ENCODE measurements around the gene UNC13A. TPM values are rescaled to one million over a fixed set of nuclear protein-coding genes. Genes with fewer than 3 reads are reported as not detected.
"Not testable (repeated sequence)": the region's sequence is repeated elsewhere in the genome, so short reads cannot be mapped to it uniquely, and the experiment has no call there.

Gene UNC13A
- total RNA-seq, 2 donors from 2014 or later: 0.24 to 0.28 TPM

DNA sequence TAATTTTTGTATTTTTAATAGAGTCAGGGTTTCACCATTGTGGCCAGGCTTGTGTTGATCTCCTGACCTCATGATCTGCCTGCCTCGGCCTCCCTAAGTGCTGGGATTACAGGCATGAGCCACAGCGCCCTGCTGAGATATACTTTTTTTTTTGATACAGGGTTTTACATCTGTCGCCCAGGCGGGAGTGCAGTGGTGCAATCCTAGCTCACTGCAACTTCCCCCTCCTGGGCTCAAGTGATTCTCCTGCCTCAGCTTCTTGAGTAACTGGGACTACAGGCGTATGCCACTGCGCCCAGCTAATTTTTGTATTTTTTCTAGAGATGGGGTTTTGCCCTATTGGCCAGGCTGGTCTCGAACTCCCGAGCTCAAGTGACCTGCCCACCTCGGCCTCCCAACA lies 130.7 kb downstream of the UNC13A start:
- intact Hi-C loops (cut with DNase I, micrococcal nuclease): no loop called here
- no peak for ATAC-seq

DNA sequence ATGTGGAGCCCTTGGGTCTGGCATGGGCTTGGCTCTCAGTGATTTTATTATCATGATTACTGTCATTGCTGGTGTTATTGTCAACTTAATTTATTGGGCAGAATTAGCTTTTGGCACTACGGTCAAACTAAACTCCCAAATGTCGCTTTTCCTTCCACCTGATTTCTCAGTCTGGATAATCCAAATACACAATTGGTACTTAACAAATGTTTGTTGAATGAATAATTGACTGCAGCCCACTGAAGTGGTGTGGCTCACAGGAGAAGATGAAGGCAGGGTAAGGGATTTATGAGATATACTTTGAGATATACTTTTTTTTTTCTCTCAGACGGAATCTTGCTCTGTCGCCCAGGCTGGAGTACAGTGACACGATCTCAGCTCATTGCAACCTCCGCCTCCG lies 131.2 kb downstream of the UNC13A start:
- intact Hi-C loops (cut with DNase I, micrococcal nuclease): no loop called here
- no peak for DNase-seq
- no peak for ATAC-seq

More for the DNA sequence above, 130.7 kb downstream of the UNC13A start:
- DNase-seq: no peak

DNA sequence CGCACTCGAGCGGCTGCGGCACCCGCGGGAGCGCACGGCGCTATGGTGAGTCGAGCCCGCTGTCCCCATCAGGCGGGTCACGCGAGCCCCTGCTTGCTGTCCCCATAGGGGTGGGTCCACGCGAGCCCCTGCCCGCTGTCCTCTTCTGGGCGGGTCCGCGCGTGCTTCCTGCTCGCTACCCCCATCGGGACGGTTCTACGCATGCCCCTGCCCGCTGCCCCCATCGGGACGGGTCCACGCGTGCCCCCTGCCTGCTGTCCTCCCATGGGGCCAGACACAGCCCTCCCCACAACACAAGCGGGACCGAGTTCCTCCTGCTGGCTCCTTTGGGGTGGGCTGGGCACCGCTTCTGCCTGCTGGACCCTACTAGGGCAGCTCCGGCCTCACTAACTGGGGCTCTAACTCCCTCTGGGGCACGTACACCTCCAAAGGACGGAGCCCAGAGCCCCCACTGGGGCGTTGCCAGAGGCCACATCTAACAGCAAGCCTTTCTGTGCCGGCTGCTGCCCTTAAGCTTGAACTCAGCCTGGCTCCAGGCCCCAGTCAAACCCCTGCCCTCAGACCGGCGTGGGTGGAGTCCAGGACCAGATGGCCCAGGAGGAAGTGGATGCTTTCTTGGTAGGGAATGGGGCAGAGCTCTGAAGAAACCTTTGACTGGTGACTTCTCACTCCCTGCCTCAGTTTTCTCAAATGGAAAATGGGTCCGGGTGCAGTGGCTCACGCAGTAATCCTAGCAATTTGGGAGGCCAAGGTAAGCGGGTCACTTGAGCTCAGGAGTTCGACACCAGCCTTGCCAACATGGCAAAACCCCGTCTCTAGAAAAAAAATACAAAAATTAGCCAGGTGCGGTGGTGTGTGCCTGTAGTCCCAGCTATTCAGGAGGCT lies 132.0 kb downstream of the UNC13A start:
- ATAC-seq: peak; percentile 84
- intact Hi-C loops (cut with DNase I, micrococcal nuclease): no loop called here
- peak; percentile 80 to 85 for DNase-seq

DNA sequence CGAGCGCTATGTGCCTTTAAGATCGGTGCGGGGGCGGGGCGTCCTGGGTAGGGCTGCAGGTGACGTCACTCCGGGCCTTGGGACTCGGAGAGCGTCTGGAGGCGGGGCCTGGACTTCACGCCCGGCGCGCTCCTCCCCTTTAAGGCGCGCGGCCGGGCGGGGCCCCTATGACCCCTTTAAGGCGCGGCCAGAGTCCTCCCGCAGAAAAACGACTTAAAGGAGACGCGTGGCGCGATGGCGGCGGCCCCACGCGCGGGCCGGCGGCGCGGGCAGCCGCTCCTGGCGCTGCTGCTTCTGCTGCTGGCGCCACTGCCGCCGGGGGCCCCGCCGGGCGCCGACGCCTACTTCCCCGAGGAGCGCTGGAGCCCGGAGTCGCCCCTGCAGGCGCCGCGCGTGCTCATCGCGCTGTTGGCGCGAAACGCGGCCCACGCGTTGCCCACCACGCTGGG lies 132.7 kb downstream of the UNC13A start, which contains the start of gene COLGALT1:
TSS of gene COLGALT1 (plus strand) at position 170 of the 449 bp plus-strand sequence. CDS start at position 235, 65 bp downstream.
- intact Hi-C loops (cut with DNase I, micrococcal nuclease): no loop called here
- peak; percentile 97 to 100 for DNase-seq
- ATAC-seq: peak; percentile 96

DNA sequence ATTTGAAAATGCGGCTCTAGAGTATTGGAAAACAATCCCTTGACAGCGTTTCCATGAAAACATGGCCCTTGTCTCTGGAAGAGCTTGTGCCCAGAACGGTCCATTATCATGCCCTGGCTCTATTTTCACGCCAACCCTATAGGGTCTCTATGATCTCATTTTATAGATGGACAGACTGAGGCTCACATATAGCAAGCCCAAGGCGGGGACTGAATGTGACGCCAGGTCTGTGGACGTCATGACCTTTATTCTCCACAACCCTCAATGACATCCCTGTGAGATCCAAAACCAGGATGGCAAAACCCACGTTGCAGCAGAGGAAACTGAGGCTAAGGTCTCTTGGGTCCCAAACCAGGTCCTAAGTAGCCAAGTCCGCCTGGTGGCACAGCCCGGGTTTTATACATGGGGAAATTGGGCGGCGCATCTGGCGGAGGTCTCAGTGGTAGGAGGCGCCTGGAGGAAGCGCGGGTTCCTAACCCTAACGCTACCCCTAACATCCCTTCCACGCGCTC lies 133.1 kb downstream of the UNC13A start:
- ATAC-seq: no peak
- DNase-seq: no peak
- intact Hi-C loops (cut with DNase I, micrococcal nuclease): no loop called here

DNA sequence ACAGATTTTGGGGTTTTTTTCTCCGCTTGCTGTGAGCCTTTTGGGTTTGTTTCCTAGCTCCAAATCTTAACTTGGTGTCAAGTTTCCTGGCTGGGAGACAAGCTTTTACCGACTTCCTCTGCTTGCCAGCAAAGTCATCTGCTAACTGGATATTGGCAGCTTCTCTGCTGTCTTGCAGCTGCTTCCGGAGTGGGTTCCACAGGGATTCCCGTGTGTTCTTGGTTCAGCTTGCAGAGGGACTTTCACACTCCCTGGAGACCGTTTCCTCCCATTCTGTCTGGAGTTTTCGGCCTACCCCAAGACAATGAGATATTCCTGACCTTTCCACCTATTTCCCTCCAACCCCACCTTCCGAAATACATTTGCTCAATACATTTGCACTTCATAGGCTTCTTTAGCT lies 134.9 kb downstream of the UNC13A start:
- ATAC-seq (no peak), DNase-seq (peak; percentile 26 to 46)

DNA sequence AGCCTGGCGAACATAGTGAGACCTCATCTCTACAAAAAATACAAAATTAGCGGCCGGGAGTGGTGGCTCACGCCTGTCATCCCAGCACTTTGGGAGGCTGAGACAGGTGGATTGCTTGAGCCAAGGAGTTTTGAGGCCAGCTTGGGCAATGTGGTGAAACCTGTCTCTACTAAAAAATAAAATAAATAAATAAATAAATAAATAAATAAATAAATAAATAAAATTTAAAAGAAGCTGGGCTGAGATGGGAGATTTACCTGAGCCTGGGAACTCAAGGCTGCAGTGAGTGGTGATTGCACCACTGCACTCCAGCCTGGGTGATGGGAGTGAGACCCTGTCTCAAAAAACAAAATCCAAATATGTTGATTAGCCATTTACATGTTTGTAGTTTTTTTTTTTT lies 135.4 kb downstream of the UNC13A start:
- ATAC-seq; DNase-seq; intact Hi-C loops (cut with DNase I, micrococcal nuclease): not testable (repeated sequence)

More for the DNA sequence above, 134.9 kb downstream of the UNC13A start:
- intact Hi-C loops (cut with DNase I, micrococcal nuclease): no loop called here

Other genes with a start within 250 kb of the UNC13A start
- gene TMEM221, start 239.7 kb downstream of the UNC13A start, total RNA-seq: under 1 TPM in 1 of 2 donors, not detected in 1; 0.18 TPM
- not detected for gene NXNL1, start 227.4 kb downstream of the UNC13A start, total RNA-seq
- gene SLC27A1, start 217.8 kb downstream of the UNC13A start, total RNA-seq: 1 to 10 TPM; 4.8 to 7.1 TPM
- 100 to 1,000 TPM in 1 of 2 donors, 10 to 100 TPM in 1; 89.8 to 100 TPM for gene PGLS, start 176.7 kb downstream of the UNC13A start, total RNA-seq
- gene COLGALT1, start 132.7 kb downstream of the UNC13A start, total RNA-seq: 10 to 100 TPM; 48.3 to 53.3 TPM
- gene MAP1S, start 31.1 kb upstream of the UNC13A start, total RNA-seq: 10 to 100 TPM; 39.9 to 43.5 TPM
- 1 to 10 TPM; 3.0 to 3.1 TPM for gene FCHO1, start 63.1 kb upstream of the UNC13A start, total RNA-seq
- gene B3GNT3, start 106.8 kb upstream of the UNC13A start, total RNA-seq: 100 to 1,000 TPM; 152 to 240 TPM
- not detected for gene INSL3, start 133.2 kb upstream of the UNC13A start, total RNA-seq
- 1 to 10 TPM; 2.7 to 3.7 TPM for gene JAK3, start 159.6 kb upstream of the UNC13A start, total RNA-seq
- 1,000 to 10,000 TPM; 1,406 to 1,485 TPM for gene RPL18A, start 171.6 kb upstream of the UNC13A start, total RNA-seq
- not detected for gene SLC5A5, start 183.6 kb upstream of the UNC13A start, total RNA-seq
- gene CCDC124, start 244.7 kb upstream of the UNC13A start, total RNA-seq: 10 to 100 TPM; 39.5 to 51.5 TPM

Measured in left colon (tissue), 2 donors.